ENCODE results near the gene NFE2L1. TPM values are rescaled to one million over a fixed set of nuclear protein-coding genes. Genes with fewer than 3 reads are reported as not detected.

The NFE2L1 gene
- total and polyA plus RNA-seq, 2 of the 8 experiments (the other 6 are each of a cell fraction or from before 2014, with no cell fraction given) = 140 to 143 TPM

DNA sequence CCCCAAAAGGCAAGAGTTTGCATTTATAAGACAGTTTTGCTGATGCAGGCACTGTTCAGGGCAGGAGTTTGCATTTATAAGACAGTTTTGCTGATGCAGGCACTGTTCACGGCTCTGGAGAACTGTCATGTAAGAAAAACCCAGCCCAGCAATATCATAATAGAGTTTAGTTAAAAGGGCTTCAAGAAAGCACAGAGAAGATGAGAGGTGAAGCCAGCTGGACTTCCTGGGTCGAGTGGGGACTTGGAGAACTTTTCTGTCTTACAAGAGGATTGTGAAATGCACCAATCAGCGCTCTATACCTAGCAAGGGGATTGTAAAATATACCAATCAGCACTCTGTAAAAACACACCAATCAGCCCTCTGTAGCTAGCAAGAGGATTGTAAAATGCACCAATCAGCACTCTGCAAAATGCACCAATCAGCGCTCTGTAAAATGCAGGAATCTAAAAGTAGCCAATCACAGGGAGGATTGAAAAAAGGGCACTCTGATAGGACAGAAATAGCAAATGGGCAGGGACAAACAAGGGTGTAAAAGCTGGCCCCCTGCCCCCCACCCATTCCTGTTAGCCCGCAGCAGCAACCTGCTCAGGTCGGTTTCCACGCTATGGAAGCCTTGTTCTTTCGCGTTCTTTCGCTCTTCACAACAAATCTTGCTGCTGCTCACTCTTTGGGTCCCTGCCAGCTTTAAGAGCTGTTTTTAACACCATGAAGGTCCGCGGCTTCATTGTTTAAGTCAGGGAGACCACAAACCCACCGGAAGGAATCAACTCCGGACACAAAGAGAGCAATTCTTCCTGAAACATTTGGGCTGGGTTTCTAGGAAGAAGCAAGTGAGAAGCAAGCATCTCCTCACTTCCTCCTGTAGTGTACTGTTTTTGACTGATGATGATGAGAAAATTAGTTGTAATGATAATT is 54.9 kb downstream of the NFE2L1 start:
- Histone ChIP-seq H3K23ac (ENCODE audit: insufficient read length) (no peak overlapping the region), H3K4me2 (ENCODE audit: insufficient read depth in 1 of 2, low read depth in 2 of 2, low read length in 2 of 2) (no peak overlapping the region; a peak in 1 of 4 replicates), H3K27me3 (replicated peaks in 1 of 4; ENCODE audit: control insufficient read depth in 3 of 4, extremely low read depth in 1 of 4, insufficient read depth in 3 of 4, low read length in 3 of 4) (no peaks in the 10 kb centered on the region), H3K9ac (replicated peaks in 1 of 4; ENCODE audit: extremely low read depth in 1 of 4, low read depth in 3 of 4, low read length in 3 of 4) (no peak overlapping the region), H4K91ac (replicated peaks; ENCODE audit: insufficient read length, low read length) (no peak overlapping the region), H3K27ac (ENCODE audit: low read depth, low read length) (no peak overlapping the region), H2AFZ (ENCODE audit: low read length) (no peak overlapping the region), H4K8ac (ENCODE audit: extremely low read depth, insufficient read depth, low read length) (no peak overlapping the region), H3K56ac (replicated peaks; ENCODE audit: insufficient read length, low read depth, low read length) (no peak overlapping the region), H3K79me1 (ENCODE audit: low read depth, low read length) (peaks cover 3% of the 10 kb centered on the region), H4K5ac (ENCODE audit: insufficient read length, low read depth, low read length) (no peak overlapping the region), H3K4me3 (ENCODE audit: extremely low read depth in 1 of 4, insufficient read depth in 2 of 4, low read depth in 3 of 4, low read length in 4 of 4) (no peak overlapping the region), H3K79me2 (ENCODE audit: control insufficient read depth in 1 of 2, insufficient read depth in 2 of 2, low read length in 2 of 2) (peaks cover 11 to 26% of the 10 kb centered on the region in 2 experiments), H2AK5ac (ENCODE audit: low read depth, low read length) (no peak overlapping the region), H4K20me1 (replicated peaks in 1 of 2; ENCODE audit: control insufficient read depth in 1 of 2, insufficient read depth in 2 of 2, low read length in 2 of 2) (peaks cover 0 to 4% of the 10 kb centered on the region in 2 experiments), H3K36me3 (ENCODE audit: control insufficient read depth in 2 of 4, insufficient read depth in 4 of 4, low read length in 3 of 4) (peaks cover 0 to 3% (median 0%) of the 10 kb centered on the region in 4 experiments; a peak in 1 of 8 replicates), H3K23me2 (ENCODE audit: low read depth, low read length) (peaks cover 14% of the 10 kb centered on the region), H3K18ac (ENCODE audit: extremely low read depth, low read length) (no peak overlapping the region), H2BK20ac (ENCODE audit: low read length) (no peak overlapping the region), H2BK120ac (replicated peaks; ENCODE audit: low read depth, low read length) (no peak overlapping the region), H3K14ac (ENCODE audit: insufficient read length) (no peak overlapping the region), H2BK5ac (ENCODE audit: low read depth, low read length) (no peak overlapping the region), H3K4me1 (replicated peaks in 1 of 4; ENCODE audit: control insufficient read depth in 3 of 4, insufficient read depth in 4 of 4, low read length in 3 of 4) (peaks cover 0 to 3% (median 0%) of the 10 kb centered on the region in 4 experiments; a peak in 2 of 7 replicates), H3K4ac (replicated peaks; ENCODE audit: insufficient read length, low read depth, low read length) (no peak overlapping the region), H3K9me3 (ENCODE audit: insufficient read depth in 2 of 2, low read depth in 1 of 2, low read length in 1 of 2) (no peaks in the 10 kb centered on the region), H2BK12ac (ENCODE audit: low read depth, low read length) (no peak overlapping the region), H2BK15ac (ENCODE audit: low read length) (no peak overlapping the region)
- DNase-seq (ENCODE audit: low read depth in 1 of 2, low spot score in 2 of 2) (no peak), FAIRE-seq (no peak)
- ChIA-PET CTCF (ENCODE audit: partially characterized antibody) (interaction anchor here (0.6 to 1.6 kb wide), 7 partner anchors 23 to 84 kb away, joined by 3 to 6 read pairs (median 3); no protein-coding TSS in a partner anchor), POLR2A (ENCODE audit: partially characterized antibody) (interaction anchor here (0.6 to 10.9 kb wide), 6 partner anchors 9 to 55 kb away, joined by 3 to 112 read pairs (median 4); partner anchors contain the start of gene NFE2L1)
- peak; percentile 69; the same call in 1 of the 2 replicates for TF ChIP-seq SP1 (IDR thresholded peaks at IDR 0.05; ENCODE audit: low read depth, low read length)
- TF ChIP-seq, protein P1, sequence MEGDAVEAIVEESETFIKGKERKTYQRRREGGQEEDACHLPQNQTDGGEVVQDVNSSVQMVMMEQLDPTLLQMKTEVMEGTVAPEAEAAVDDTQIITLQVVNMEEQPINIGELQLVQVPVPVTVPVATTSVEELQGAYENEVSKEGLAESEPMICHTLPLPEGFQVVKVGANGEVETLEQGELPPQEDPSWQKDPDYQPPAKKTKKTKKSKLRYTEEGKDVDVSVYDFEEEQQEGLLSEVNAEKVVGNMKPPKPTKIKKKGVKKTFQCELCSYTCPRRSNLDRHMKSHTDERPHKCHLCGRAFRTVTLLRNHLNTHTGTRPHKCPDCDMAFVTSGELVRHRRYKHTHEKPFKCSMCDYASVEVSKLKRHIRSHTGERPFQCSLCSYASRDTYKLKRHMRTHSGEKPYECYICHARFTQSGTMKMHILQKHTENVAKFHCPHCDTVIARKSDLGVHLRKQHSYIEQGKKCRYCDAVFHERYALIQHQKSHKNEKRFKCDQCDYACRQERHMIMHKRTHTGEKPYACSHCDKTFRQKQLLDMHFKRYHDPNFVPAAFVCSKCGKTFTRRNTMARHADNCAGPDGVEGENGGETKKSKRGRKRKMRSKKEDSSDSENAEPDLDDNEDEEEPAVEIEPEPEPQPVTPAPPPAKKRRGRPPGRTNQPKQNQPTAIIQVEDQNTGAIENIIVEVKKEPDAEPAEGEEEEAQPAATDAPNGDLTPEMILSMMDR (IDR thresholded peaks at IDR 0.05; ENCODE audit: control extremely low read depth in 1 of 3, insufficient read depth in 1 of 3, low read depth in 1 of 3, low read length in 3 of 3) = no peak
- 95% methylated on average over 14 of the region's 14 CpGs; no CpG with 5 or more reads in 1 of the 2 experiments for WGBS, 2 experiments (ENCODE audit: extremely low coverage in 1 of 2, insufficient coverage in 1 of 2, insufficient read length in 1 of 2, insufficient replicate concordance in 2 of 2, low coverage in 1 of 2, low lambda C conversion rate in 2 of 2, missing lambda C conversion rate in 1 of 2)

All from H1 (cell line).